Measurements from ENCODE around the gene TMEM92.

GRCh38 chr17:50274142-50274896 lies at the start of gene TMEM92:
- TF ChIP-seq CTCF (IDR thresholded peaks at IDR 0.05) (no peak), POLR2A (IDR thresholded peaks at IDR 0.05) (no peak)

All from esophagus squamous epithelium (tissue), 4 donors.